ENCODE data around the gene RAB8B.

DNA sequence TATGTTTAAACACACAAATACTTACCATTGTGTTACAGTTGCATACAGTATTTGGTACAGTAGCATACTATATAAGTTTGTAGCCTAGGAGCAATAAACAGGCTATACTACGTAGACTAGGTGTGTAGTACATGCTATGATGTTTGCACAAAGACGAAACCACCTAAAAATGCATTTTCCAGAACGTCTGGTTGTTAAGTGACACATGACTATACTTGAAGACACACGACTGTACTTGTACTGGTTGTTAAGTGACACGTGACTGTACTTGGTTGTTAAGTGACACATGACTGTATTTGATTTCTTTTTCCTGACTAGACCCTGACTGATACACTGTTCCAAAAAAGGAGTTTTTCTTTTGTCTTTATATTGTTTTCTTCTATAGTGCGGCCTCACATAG is 34.1 kb downstream of the RAB8B start:
- no peak for TF ChIP-seq EZH2 (IDR thresholded peaks at IDR 0.05)
- TF ChIP-seq POLR2AphosphoS5 (IDR thresholded peaks at IDR 0.05; ENCODE audit: borderline replicate concordance, low read depth, low read length), result no peak
- TF ChIP-seq FOXP2 (optimal IDR thresholded peaks at IDR 0.05; ENCODE audit: control extremely low read depth, extremely low read length, insufficient read depth), result no peak

Measured in SK-N-MC (cell line).